Mesenchymal stem cell (in vitro differentiated cells and primary cell): ENCODE results near the gene BZW1.

Experiments used
- DNase-seq: peaks from one replicate; pipeline ENCODE4 v3.0.0-alpha.2; 2013
- H2AFZ ChIP-seq: one replicate; pipeline ENCODE4 v1.6.1; 2013; ENCODE audit warnings: low read depth, mild to moderate bottlenecking, control low read depth, inconsistent platforms, low read length, moderate library complexity
- H2AK5ac ChIP-seq: 2 replicates; pipeline ENCODE4 v1.6.1; 2013; ENCODE audit warnings: low read length, moderate library complexity, mild to moderate bottlenecking, inconsistent platforms; ENCODE audit not compliant: severe bottlenecking
- H2BK120ac ChIP-seq: one replicate; pipeline ENCODE4 v1.6.1; 2013; ENCODE audit warnings: low read depth, mild to moderate bottlenecking, inconsistent platforms, low read length, moderate library complexity
- H2BK12ac ChIP-seq, 2 experiments: one replicate each; pipeline ENCODE4 v1.6.1; 2013; ENCODE audit warnings: inconsistent platforms in 2 of 2, low read length in 2 of 2, mild to moderate bottlenecking in 2 of 2, moderate library complexity in 2 of 2, control low read depth in 1 of 2
- H2BK15ac ChIP-seq: one replicate; pipeline ENCODE4 v1.6.1; 2013; ENCODE audit warnings: mild to moderate bottlenecking, low read depth, inconsistent platforms; ENCODE audit not compliant: poor library complexity, severe bottlenecking
- H2BK5ac ChIP-seq: 2 replicates; pipeline ENCODE4 v1.6.1; 2013; ENCODE audit warnings: low read depth, mild to moderate bottlenecking, low read length, control low read depth, inconsistent platforms; ENCODE audit not compliant: poor library complexity, severe bottlenecking
- H3K14ac ChIP-seq, 2 experiments: one replicate each; pipeline ENCODE4 v1.6.1; 2013; ENCODE audit warnings: inconsistent platforms in 2 of 2, low read length in 2 of 2, control low read depth in 1 of 2, mild to moderate bottlenecking in 1 of 2, moderate library complexity in 1 of 2
- H3K18ac ChIP-seq, 2 experiments: one replicate each; pipeline ENCODE4 v1.6.1; 2013; ENCODE audit warnings: inconsistent platforms in 2 of 2, low read length in 2 of 2, control low read depth in 1 of 2, low read depth in 1 of 2, mild to moderate bottlenecking in 1 of 2
- H3K23ac ChIP-seq, 2 experiments: one replicate each; pipeline ENCODE4 v1.6.1; 2013; ENCODE audit warnings: inconsistent platforms in 2 of 2, low read length in 2 of 2, mild to moderate bottlenecking in 2 of 2, moderate library complexity in 2 of 2, control low read depth in 1 of 2
- H3K27ac ChIP-seq: 2 replicates; pipeline ENCODE4 v1.5.1; 2013; ENCODE audit warnings: mild to moderate bottlenecking, moderate library complexity, low read length, control low read depth, inconsistent platforms; ENCODE audit not compliant: poor library complexity, severe bottlenecking
- H3K27me3 ChIP-seq, 2 experiments: 2 replicates each; pipeline versions ENCODE4 v1.6.1 to v1.7.0; 2013; ENCODE audit warnings: low read length in 2 of 2, mild to moderate bottlenecking in 2 of 2, moderate library complexity in 2 of 2, control low read depth in 1 of 2, inconsistent platforms in 1 of 2; ENCODE audit not compliant: control insufficient read depth in 1 of 2, insufficient read depth in 1 of 2
- H3K36me3 ChIP-seq, 2 experiments: 2 replicates each; pipeline versions ENCODE4 v1.6.1 to v1.7.0; 2013; ENCODE audit warnings: low read length in 2 of 2, control low read depth in 1 of 2, inconsistent platforms in 1 of 2, low read depth in 1 of 2, mild to moderate bottlenecking in 1 of 2; ENCODE audit not compliant: insufficient read depth in 2 of 2, control insufficient read depth in 1 of 2
- H3K4ac ChIP-seq, 2 experiments: one replicate each; pipeline ENCODE4 v1.6.1; 2013; ENCODE audit warnings: inconsistent platforms in 2 of 2, low read length in 2 of 2, mild to moderate bottlenecking in 2 of 2, moderate library complexity in 2 of 2, control low read depth in 1 of 2, low read depth in 1 of 2
- H3K4me1 ChIP-seq: 2 replicates; pipeline ENCODE4 v1.6.1; 2013; ENCODE audit warnings: low read depth, low read length, control low read depth; ENCODE audit not compliant: control insufficient read depth, insufficient read depth
- H3K4me2 ChIP-seq: 2 replicates; pipeline ENCODE4 v1.6.1; 2013; ENCODE audit warnings: low read length, mild to moderate bottlenecking, inconsistent platforms; ENCODE audit not compliant: poor library complexity, severe bottlenecking
- H3K4me3 ChIP-seq, 2 experiments: 2 replicates each; pipeline versions ENCODE4 v1.5.1 to v1.7.0; 2013; ENCODE audit warnings: low read length in 2 of 2, mild to moderate bottlenecking in 2 of 2, control low read depth in 1 of 2, low read depth in 1 of 2; ENCODE audit not compliant: insufficient read depth in 1 of 2
- H3K79me1 ChIP-seq: replicated peaks from 2 replicates; pipeline ENCODE4 v1.6.1; 2013; ENCODE audit warnings: mild to moderate bottlenecking, control low read depth, low read length, inconsistent platforms; ENCODE audit not compliant: poor library complexity, severe bottlenecking
- H3K9ac ChIP-seq: 2 replicates; pipeline ENCODE4 v1.7.0; 2013; ENCODE audit warnings: mild to moderate bottlenecking, low read length, moderate library complexity
- H3K9me3 ChIP-seq: 2 replicates; pipeline ENCODE4 v1.7.0; 2013; ENCODE audit warnings: mild to moderate bottlenecking, low read length; ENCODE audit not compliant: control insufficient read depth
- H4K8ac ChIP-seq: one replicate; pipeline ENCODE4 v1.6.1; 2013; ENCODE audit warnings: inconsistent platforms, mild to moderate bottlenecking, low read length, moderate library complexity
- H4K91ac ChIP-seq: one replicate; pipeline ENCODE4 v1.6.1; 2013; ENCODE audit warnings: mild to moderate bottlenecking, low read length, inconsistent platforms
- WGBS: methylation state at CpG from one replicate; pipeline ENCODE4 v1.1.7; 2013; ENCODE audit warnings: mixed read lengths; 5-methylcytosine and 5-hydroxymethylcytosine counted together

Gene BZW1

GRCh38 chr2:200779214-200779613 lies 32.5 kb upstream of the BZW1 start:
- H2AFZ ChIP-seq, result no peak overlapping the region
- 97% methylated on average over 2 of the region's 2 CpGs for WGBS
- no peak overlapping the region for H3K23ac ChIP-seq
- no peak overlapping the region for H3K4me3 ChIP-seq
- no peak overlapping the region for H3K4ac ChIP-seq
- peaks cover 4% of the 10 kb centered on the region for H3K4me1 ChIP-seq
- H2BK5ac ChIP-seq, result no peak overlapping the region
- H3K18ac ChIP-seq, result no peak overlapping the region
- no peaks in the 10 kb centered on the region for H3K79me1 ChIP-seq
- H3K4me2 ChIP-seq, result no peak overlapping the region
- no peaks in the 10 kb centered on the region for H3K36me3 ChIP-seq
- H2BK120ac ChIP-seq, result no peak overlapping the region
- H3K9ac ChIP-seq, result no peak overlapping the region
- no peak overlapping the region for H2BK12ac ChIP-seq
- H3K14ac ChIP-seq, result no peak overlapping the region
- no peak overlapping the region for H4K8ac ChIP-seq
- H3K9me3 ChIP-seq, result no peaks in the 10 kb centered on the region
- no peak for DNase-seq
- no peak overlapping the region for H3K27ac ChIP-seq
- no peak overlapping the region for H2AK5ac ChIP-seq
- H4K91ac ChIP-seq, result no peak overlapping the region
- no peaks in the 10 kb centered on the region for H3K27me3 ChIP-seq
- H2BK15ac ChIP-seq, result no peak overlapping the region

DNA sequence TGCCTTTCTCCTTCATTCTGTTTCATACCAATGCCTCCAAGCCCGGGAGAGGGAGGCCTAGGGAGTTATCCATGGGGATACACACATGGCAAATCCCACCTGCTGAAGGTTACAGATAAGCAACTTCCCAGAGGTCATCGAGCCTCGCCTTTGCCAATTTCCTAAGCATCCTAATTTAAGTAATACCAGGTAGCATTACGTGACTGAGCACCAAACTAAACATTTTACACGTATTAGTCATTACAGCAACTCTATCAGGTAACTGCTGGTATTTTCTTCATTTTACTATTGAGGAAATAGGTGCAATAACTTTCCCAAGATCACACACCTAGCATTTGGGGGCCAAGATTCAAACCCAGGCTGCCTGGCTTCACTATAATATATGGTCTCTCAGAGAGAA lies 30.1 kb upstream of the BZW1 start:
- H2BK120ac ChIP-seq, result no peak overlapping the region
- H3K14ac ChIP-seq, result no peak overlapping the region
- H2BK15ac ChIP-seq, result no peak overlapping the region
- no peak overlapping the region for H3K9ac ChIP-seq
- H3K27me3 ChIP-seq, result no peaks in the 10 kb centered on the region
- no peak overlapping the region for H3K4ac ChIP-seq
- H2AK5ac ChIP-seq, result no peak overlapping the region
- H3K36me3 ChIP-seq, result no peaks in the 10 kb centered on the region
- H2AFZ ChIP-seq, result no peak overlapping the region
- no peak overlapping the region for H4K8ac ChIP-seq
- no peak overlapping the region for H4K91ac ChIP-seq
- H3K23ac ChIP-seq, result no peak overlapping the region
- H3K27ac ChIP-seq, result no peak overlapping the region
- no peak overlapping the region for H2BK5ac ChIP-seq
- WGBS, result 97% methylated on average over 1 of the region's 5 CpGs
- peaks cover 6% of the 10 kb centered on the region for H3K4me1 ChIP-seq
- H3K4me2 ChIP-seq, result no peak overlapping the region
- DNase-seq, result no peak
- no peaks in the 10 kb centered on the region for H3K79me1 ChIP-seq
- no peak overlapping the region for H3K4me3 ChIP-seq
- no peak overlapping the region for H2BK12ac ChIP-seq
- no peaks in the 10 kb centered on the region for H3K9me3 ChIP-seq
- no peak overlapping the region for H3K18ac ChIP-seq

- no peaks in the 10 kb centered on the region for H3K36me3 ChIP-seq
- H2BK5ac ChIP-seq, result no peak overlapping the region
- H2BK15ac ChIP-seq, result no peak overlapping the region
- H3K4me3 ChIP-seq, result no peak overlapping the region
- H3K27me3 ChIP-seq, result no peaks in the 10 kb centered on the region
- no peaks in the 10 kb centered on the region for H3K9me3 ChIP-seq
- H3K23ac ChIP-seq, result no peak overlapping the region
- no peaks in the 10 kb centered on the region for H3K79me1 ChIP-seq
- H2AK5ac ChIP-seq, result no peak overlapping the region
- WGBS, result 75% methylated on average over 4 of the region's 4 CpGs
- no peak overlapping the region for H3K18ac ChIP-seq
- no peak overlapping the region for H2BK12ac ChIP-seq
- no peak overlapping the region for H3K27ac ChIP-seq
- H3K4ac ChIP-seq, result no peak overlapping the region
- H3K4me1 ChIP-seq, result peaks cover 6% of the 10 kb centered on the region
- no peak overlapping the region for H2AFZ ChIP-seq
- no peak overlapping the region for H3K9ac ChIP-seq
- no peak for DNase-seq
- no peak overlapping the region for H3K14ac ChIP-seq
- no peak overlapping the region for H4K91ac ChIP-seq
- H2BK120ac ChIP-seq, result no peak overlapping the region
- no peak overlapping the region for H4K8ac ChIP-seq
- no peak overlapping the region for H3K4me2 ChIP-seq
Observed at GRCh38 chr2:200782251-200782650, 29.5 kb upstream of the BZW1 start.

- no peak overlapping the region for H2BK120ac ChIP-seq
- no peaks in the 10 kb centered on the region for H3K36me3 ChIP-seq
- no peak overlapping the region for H3K9ac ChIP-seq
- no peak overlapping the region for H3K14ac ChIP-seq
- no peak overlapping the region for H2BK15ac ChIP-seq
- H3K18ac ChIP-seq, result no peak overlapping the region
- H3K4me2 ChIP-seq, result no peak overlapping the region
- H2BK12ac ChIP-seq, result no peak overlapping the region
- H2BK5ac ChIP-seq, result no peak overlapping the region
- no peak overlapping the region for H3K4me3 ChIP-seq
- no peak overlapping the region for H3K23ac ChIP-seq
- no peak overlapping the region for H4K8ac ChIP-seq
- H3K27ac ChIP-seq, result no peak overlapping the region
- H3K27me3 ChIP-seq, result no peaks in the 10 kb centered on the region
- H2AFZ ChIP-seq, result no peak overlapping the region
- H3K4me1 ChIP-seq, result peaks cover 10% of the 10 kb centered on the region
- no peak overlapping the region for H4K91ac ChIP-seq
- no peak overlapping the region for H2AK5ac ChIP-seq
- no peak overlapping the region for H3K4ac ChIP-seq
- H3K79me1 ChIP-seq, result no peaks in the 10 kb centered on the region
- H3K9me3 ChIP-seq, result no peaks in the 10 kb centered on the region
- DNase-seq, result no peak
Observed at GRCh38 chr2:200784215-200784614, 27.5 kb upstream of the BZW1 start.
